Naive B cell (primary cell): ENCODE measurements around the gene ADAMTSL3. TPM values are rescaled to one million over a fixed set of nuclear protein-coding genes. Genes with fewer than 3 reads are reported as not detected.

Source experiments
- ATAC-seq, 2 donors: fragments of 150-1000 bp; cut with Tn5 transposase; 2 replicates each; pipeline ENCODE4 v1.10.0; 2021; ENCODE audit warnings: low read depth in 2 of 2, mild to moderate bottlenecking in 2 of 2, moderate library complexity in 2 of 2
- DNase-seq: peaks from one replicate; pipeline ENCODE4 v3.0.0; 2022
- H3K27ac Mint-ChIP-seq, 6 donors: one replicate each; pipeline ENCODE4 v1.8.0; 2020 to 2022; ENCODE audit warnings: mild to moderate bottlenecking in 6 of 6, mixed read lengths in 6 of 6, moderate library complexity in 5 of 6, inconsistent platforms in 2 of 6
- H3K27me3 Mint-ChIP-seq, 3 donors: one replicate each; pipeline ENCODE4 v1.8.0; 2021 to 2022; ENCODE audit warnings: mixed read lengths in 3 of 3, mild to moderate bottlenecking in 1 of 3
- H3K36me3 Mint-ChIP-seq, 2 donors: one replicate each; pipeline ENCODE4 v1.8.0; 2020 to 2022; ENCODE audit warnings: mixed read lengths in 2 of 2, inconsistent platforms in 1 of 2, mild to moderate bottlenecking in 1 of 2
- H3K4me1 Mint-ChIP-seq, 3 donors: one replicate each; pipeline ENCODE4 v1.8.0; 2020 to 2022; ENCODE audit warnings: mixed read lengths in 3 of 3, inconsistent platforms in 1 of 3, mild to moderate bottlenecking in 1 of 3, moderate library complexity in 1 of 3
- H3K4me3 Mint-ChIP-seq, 8 donors: one replicate each; pipeline ENCODE4 v1.8.0; 2020 to 2022; ENCODE audit warnings: mild to moderate bottlenecking in 8 of 8, mixed read lengths in 8 of 8, moderate library complexity in 8 of 8, inconsistent platforms in 2 of 8
- H3K9me3 Mint-ChIP-seq, 7 donors: one replicate each; pipeline ENCODE4 v1.8.0; 2020 to 2022; ENCODE audit warnings: mixed read lengths in 7 of 7, mild to moderate bottlenecking in 5 of 7, inconsistent platforms in 2 of 7, moderate library complexity in 1 of 7
- polyA plus RNA-seq, 6 donors: library from polyadenylated mRNA; unstranded; fragments of 300-500 nt; fragmentation: Illumina TruSeq; gene quantifications; one replicate each; pipeline ENCODE4 v1.2.3, GENCODE V29; 2021; ENCODE audit warnings: low read depth in 6 of 6

Gene ADAMTSL3
- polyA plus RNA-seq, 6 donors from 2014 or later, result not detected

DNA sequence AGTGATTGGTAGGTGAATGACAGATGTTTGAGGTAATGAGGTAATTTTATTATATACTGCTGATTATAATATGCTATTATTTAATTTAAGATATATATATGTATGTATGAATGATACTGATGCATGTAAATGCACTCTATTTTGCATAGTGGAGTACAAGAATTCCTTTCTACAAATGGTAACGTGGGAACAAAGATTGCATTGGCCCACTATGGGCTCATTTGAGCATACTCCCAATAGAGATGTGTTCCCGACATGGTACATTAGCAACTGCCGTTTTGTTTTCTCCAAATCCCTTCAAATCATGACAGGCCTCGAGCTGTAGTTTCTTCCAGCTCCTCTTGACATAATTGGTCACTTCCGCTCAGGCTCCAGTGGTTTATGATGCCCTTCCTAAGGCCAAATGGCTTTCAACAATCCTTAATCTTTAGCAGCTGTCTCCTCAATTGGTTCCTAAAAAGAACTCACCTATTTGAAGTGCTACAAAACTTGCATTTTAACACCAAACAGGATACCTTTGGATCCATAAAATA lies 266.1 kb downstream of the ADAMTSL3 start:
- H3K4me3 Mint-ChIP-seq, result no peak overlapping the region
- no peak overlapping the region for H3K27ac Mint-ChIP-seq
- H3K9me3 Mint-ChIP-seq, result peaks cover 0 to 1% (median 0%) of the 10 kb centered on the region in 7 donors
- no peaks in the 10 kb centered on the region for H3K36me3 Mint-ChIP-seq
- DNase-seq (no peak), ATAC-seq (no peak)
- H3K4me1 Mint-ChIP-seq, result no peaks in the 10 kb centered on the region
- H3K27me3 Mint-ChIP-seq, result peaks cover 0 to 8% (median 5%) of the 10 kb centered on the region in 3 donors

DNA sequence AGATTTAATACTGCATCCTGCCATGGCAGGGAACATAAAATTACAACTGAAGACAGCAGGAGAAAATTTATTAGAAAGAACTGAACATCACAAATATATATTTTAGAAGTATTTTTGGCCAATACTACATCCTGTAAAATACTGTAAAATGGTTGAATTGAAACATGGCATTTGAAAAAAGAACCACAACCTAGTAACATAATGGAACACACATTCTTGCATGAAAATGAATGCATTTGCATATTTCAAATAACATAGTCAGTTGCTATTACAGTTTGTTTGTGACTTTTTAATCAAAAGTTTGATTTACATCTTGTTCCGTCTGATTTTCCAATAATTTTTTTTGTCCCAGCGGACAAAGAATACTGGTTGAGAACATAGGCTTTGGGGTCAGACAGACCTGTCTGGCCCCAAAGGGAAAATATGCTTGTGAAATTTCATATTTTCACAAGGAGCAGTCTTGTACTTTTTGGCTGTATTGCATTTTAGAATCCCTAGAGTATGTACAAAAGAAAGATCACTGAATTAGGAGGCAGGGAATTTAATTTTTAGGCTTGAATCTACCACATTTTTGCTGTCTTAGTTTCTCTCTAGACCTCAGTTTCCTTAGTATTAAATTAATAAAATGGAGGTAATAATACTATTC lies 268.8 kb downstream of the ADAMTSL3 start:
- DNase-seq (no peak), ATAC-seq (no peak)
- Mint-ChIP-seq H3K27ac (no peak overlapping the region), H3K36me3 (no peaks in the 10 kb centered on the region), H3K27me3 (peaks cover 0 to 14% (median 5%) of the 10 kb centered on the region in 3 donors), H3K4me3 (no peak overlapping the region), H3K4me1 (no peaks in the 10 kb centered on the region), H3K9me3 (peaks cover 0 to 6% (median 0%) of the 10 kb centered on the region in 7 donors)

GRCh38 chr15:83926116-83926515 lies 272.2 kb downstream of the ADAMTSL3 start:
- Mint-ChIP-seq H3K4me3 (no peak overlapping the region), H3K36me3 (no peaks in the 10 kb centered on the region), H3K4me1 (no peaks in the 10 kb centered on the region), H3K27ac (no peak overlapping the region), H3K9me3 (peaks cover 0 to 6% (median 0%) of the 10 kb centered on the region in 7 donors), H3K27me3 (peaks cover 15 to 17% (median 17%) of the 10 kb centered on the region in 3 donors)
- DNase-seq, result no peak
- no peak for ATAC-seq

- H3K27ac Mint-ChIP-seq, result no peak overlapping the region
- H3K4me3 Mint-ChIP-seq, result no peak overlapping the region
These were observed 273.9 kb downstream of the ADAMTSL3 start for GRCh38 chr15:83927704-83928391.

GRCh38 chr15:83928392-83928734 lies 274.4 kb downstream of the ADAMTSL3 start:
- H3K36me3 Mint-ChIP-seq, result peaks cover 5 to 8% of the 10 kb centered on the region in 2 donors
- H3K4me3 Mint-ChIP-seq, result no peak overlapping the region
- peaks cover 0 to 14% (median 7%) of the 10 kb centered on the region in 7 donors for H3K9me3 Mint-ChIP-seq
- no peaks in the 10 kb centered on the region for H3K4me1 Mint-ChIP-seq
- H3K27ac Mint-ChIP-seq, result no peak overlapping the region
- ATAC-seq (no peak), DNase-seq (no peak)
- H3K27me3 Mint-ChIP-seq, result peaks cover 15 to 17% (median 16%) of the 10 kb centered on the region in 3 donors

More at GRCh38 chr15:83927704-83928391, 273.9 kb downstream of the ADAMTSL3 start:
- DNase-seq (no peak), ATAC-seq (no peak)
- Mint-ChIP-seq H3K36me3 (peaks cover under 1 to 3% of the 10 kb centered on the region in 2 donors), H3K9me3 (peaks cover 0 to 9% (median 2%) of the 10 kb centered on the region in 7 donors), H3K4me1 (no peaks in the 10 kb centered on the region), H3K27me3 (peaks cover 15 to 17% (median 17%) of the 10 kb centered on the region in 3 donors)

GRCh38 chr15:83928878-83929418 lies 275.0 kb downstream of the ADAMTSL3 start:
- Mint-ChIP-seq H3K27me3 (peaks cover 12 to 17% (median 15%) of the 10 kb centered on the region in 3 donors), H3K4me1 (no peaks in the 10 kb centered on the region), H3K4me3 (no peak overlapping the region), H3K27ac (no peak overlapping the region), H3K36me3 (peaks cover 5 to 8% of the 10 kb centered on the region in 2 donors), H3K9me3 (peaks cover 0 to 19% (median 9%) of the 10 kb centered on the region in 7 donors)
- no peak for DNase-seq
- ATAC-seq, result no peak

DNA sequence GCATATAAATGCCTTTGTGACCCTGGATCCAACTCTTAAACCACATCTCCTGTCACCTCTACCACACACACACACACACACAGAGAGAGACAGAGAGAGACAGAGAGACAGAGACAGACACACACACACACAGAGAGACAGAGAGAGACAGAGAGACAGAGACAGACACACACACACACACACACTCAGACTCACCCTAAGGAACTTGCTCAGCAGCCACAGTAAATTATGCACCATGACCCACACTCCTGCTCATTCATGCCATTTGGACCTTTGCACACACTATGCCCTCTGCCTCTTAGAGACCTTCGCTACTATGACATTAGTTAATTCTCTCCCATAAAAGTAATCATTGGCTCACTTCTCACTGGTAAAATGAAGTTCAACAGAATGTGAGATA lies 275.7 kb downstream of the ADAMTSL3 start:
- H3K27me3 Mint-ChIP-seq, result peaks cover 12 to 17% (median 15%) of the 10 kb centered on the region in 3 donors
- ATAC-seq (no peak), DNase-seq (no peak)
- H3K9me3 Mint-ChIP-seq, result peaks cover 0 to 23% (median 11%) of the 10 kb centered on the region in 7 donors
- H3K27ac Mint-ChIP-seq, result no peak overlapping the region
- H3K4me3 Mint-ChIP-seq, result no peak overlapping the region
- H3K4me1 Mint-ChIP-seq, result no peaks in the 10 kb centered on the region
- peaks cover 5 to 8% of the 10 kb centered on the region in 2 donors for H3K36me3 Mint-ChIP-seq

GRCh38 chr15:83930392-83931212 lies 276.7 kb downstream of the ADAMTSL3 start:
- Mint-ChIP-seq H3K27ac (peak overlapping the region in 1 of 6 donors; percentile 1), H3K27me3 (peaks cover 12 to 17% (median 15%) of the 10 kb centered on the region in 3 donors), H3K4me3 (no peak overlapping the region), H3K4me1 (no peaks in the 10 kb centered on the region), H3K9me3 (peaks cover 2 to 26% (median 12%) of the 10 kb centered on the region in 7 donors), H3K36me3 (peaks cover 5 to 8% of the 10 kb centered on the region in 2 donors)
- ATAC-seq (no peak), DNase-seq (no peak)

DNA sequence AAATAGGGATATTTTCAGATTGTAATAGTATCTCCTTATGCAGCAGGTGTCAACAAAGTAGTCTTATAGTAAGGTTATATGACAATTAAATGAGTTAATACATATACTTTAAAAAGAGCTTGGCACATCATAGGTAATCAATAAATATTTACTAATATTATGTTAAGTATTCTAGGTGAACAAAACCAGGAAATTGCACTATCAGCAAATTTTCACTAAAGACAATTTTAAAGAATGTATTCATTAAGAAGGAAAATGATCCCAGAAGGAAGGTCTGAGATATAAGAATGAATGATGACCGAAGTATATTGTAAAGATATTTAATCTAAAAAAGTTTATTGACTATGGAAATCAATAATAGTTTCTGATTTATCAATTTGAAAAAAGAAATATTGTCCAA lies 281.9 kb downstream of the ADAMTSL3 start:
- Mint-ChIP-seq H3K27me3 (peaks cover 0 to 5% (median 2%) of the 10 kb centered on the region in 3 donors), H3K36me3 (peaks cover 5 to 8% of the 10 kb centered on the region in 2 donors), H3K4me3 (no peak overlapping the region), H3K9me3 (peaks cover 2 to 35% (median 12%) of the 10 kb centered on the region in 7 donors), H3K27ac (no peak overlapping the region), H3K4me1 (no peaks in the 10 kb centered on the region)
- no peak for DNase-seq
- no peak for ATAC-seq

DNA sequence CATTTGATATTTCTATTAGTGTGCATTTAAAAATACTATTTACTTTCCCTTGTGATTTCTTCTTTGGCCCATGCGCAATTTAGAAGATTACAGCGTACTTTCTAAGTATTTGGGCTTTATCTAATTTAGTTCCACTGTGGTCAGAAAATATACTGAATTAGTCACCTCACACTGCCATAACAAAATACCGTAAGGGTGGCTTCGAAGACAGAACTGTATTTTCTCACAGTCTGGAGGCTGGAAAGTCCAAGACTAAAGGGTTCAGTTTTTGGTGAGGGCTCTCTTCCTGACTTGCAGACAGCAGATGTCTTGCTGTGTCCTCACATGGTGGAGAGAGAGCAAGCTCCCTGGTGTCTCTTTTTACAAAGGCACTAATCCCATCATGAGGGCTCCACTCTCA lies 286.2 kb downstream of the ADAMTSL3 start:
- Mint-ChIP-seq H3K27ac (no peak overlapping the region), H3K4me3 (no peak overlapping the region), H3K9me3 (peaks cover 0 to 9% (median 0%) of the 10 kb centered on the region in 7 donors), H3K4me1 (no peaks in the 10 kb centered on the region), H3K27me3 (peaks cover 0 to 5% (median 0%) of the 10 kb centered on the region in 3 donors), H3K36me3 (no peaks in the 10 kb centered on the region)
- DNase-seq (no peak), ATAC-seq (no peak)

DNA sequence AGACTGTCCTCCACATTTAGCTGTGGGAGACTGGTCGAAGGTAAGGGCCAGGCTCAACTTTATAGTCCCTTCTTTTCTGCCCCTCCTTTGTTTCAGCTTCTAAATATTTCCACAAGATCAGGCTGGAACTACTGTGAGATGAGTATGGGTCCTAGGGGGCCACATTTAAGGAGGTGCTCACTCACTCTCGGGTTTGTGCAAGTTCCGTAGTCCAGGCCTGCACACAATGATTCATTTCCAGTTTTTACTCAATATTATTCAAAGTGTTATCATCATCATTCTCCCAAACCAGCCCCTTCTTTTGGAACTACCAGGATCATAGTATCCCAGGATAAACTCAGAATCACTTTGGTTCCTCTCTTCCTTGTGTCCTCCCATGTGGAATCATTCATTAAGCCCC lies 289.1 kb downstream of the ADAMTSL3 start:
- Mint-ChIP-seq H3K27ac (no peak overlapping the region), H3K36me3 (no peaks in the 10 kb centered on the region), H3K9me3 (peaks cover 0 to 6% (median 4%) of the 10 kb centered on the region in 7 donors), H3K27me3 (no peaks in the 10 kb centered on the region), H3K4me3 (no peak overlapping the region), H3K4me1 (no peaks in the 10 kb centered on the region)
- no peak for ATAC-seq
- no peak for DNase-seq

DNA sequence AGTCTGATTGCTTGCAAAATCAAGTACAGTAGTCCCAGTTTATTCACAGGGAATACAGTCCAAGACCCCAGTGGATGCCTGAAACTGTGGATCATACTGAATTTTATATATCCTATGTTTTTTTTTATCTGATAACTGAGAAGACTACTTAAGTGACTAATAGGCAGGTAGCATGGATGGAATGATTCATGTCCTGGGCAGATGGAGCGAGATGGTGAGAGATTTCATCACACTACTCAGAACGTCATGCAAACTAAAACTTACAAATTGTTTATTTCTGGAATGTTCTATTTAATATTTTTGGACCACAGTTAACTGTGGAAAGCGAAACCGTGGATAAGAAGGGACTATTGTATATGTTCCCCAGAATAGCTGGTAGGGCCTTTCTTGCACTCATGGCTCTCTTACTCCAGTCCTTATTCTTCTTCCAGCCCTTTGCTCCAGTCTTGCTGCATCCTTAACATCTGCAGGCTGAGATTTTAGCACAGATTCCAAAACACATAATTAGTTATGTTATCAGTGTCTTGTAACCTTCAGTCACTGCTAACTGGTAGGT lies 290.0 kb downstream of the ADAMTSL3 start:
- DNase-seq, result no peak
- Mint-ChIP-seq H3K27me3 (no peaks in the 10 kb centered on the region), H3K4me1 (no peaks in the 10 kb centered on the region), H3K36me3 (no peaks in the 10 kb centered on the region), H3K9me3 (peaks cover 0 to 6% (median 4%) of the 10 kb centered on the region in 7 donors), H3K27ac (no peak overlapping the region), H3K4me3 (no peak overlapping the region)
- no peak for ATAC-seq

GRCh38 chr15:83947156-83947555 lies 293.2 kb downstream of the ADAMTSL3 start:
- H3K27me3 Mint-ChIP-seq, result peaks cover 0 to under 1% (median 0%) of the 10 kb centered on the region in 3 donors
- H3K36me3 Mint-ChIP-seq, result no peaks in the 10 kb centered on the region
- ATAC-seq (no peak), DNase-seq (no peak)
- H3K4me1 Mint-ChIP-seq, result no peaks in the 10 kb centered on the region
- peaks cover 0 to 36% (median 10%) of the 10 kb centered on the region in 7 donors for H3K9me3 Mint-ChIP-seq
- H3K4me3 Mint-ChIP-seq, result no peak overlapping the region
- peak overlapping the region in 1 of 6 donors; percentile 12 for H3K27ac Mint-ChIP-seq
